ENCODE measurements around the gene KCNAB1. TPM values are rescaled to one million over a fixed set of nuclear protein-coding genes. Genes with fewer than 3 reads are reported as not detected.

The KCNAB1 gene
- total and polyA plus RNA-seq, 4 donors, result 0.16 to 2.4 (median 0.72) TPM

GRCh38 chr3:156378871-156379270 is 258.5 kb downstream of the KCNAB1 start:
- DNase-seq (no peak), ATAC-seq (ENCODE audit: insufficient read depth, low FRiP score) (no peak)
- TF ChIP-seq CTCF (IDR thresholded peaks at IDR 0.05; ENCODE audit: control extremely low read depth, extremely low read depth), result no peak
- Histone ChIP-seq H3K4me1 (ENCODE audit: control insufficient read depth in 5 of 5, insufficient read depth in 5 of 5, low read length in 5 of 5) (peaks cover 0 to 5% (median 0%) of the 10 kb centered on the region in 5 donors), H3K4me3 (no peak overlapping the region), H3K9me3 (ENCODE audit: control insufficient read depth in 4 of 4, insufficient read depth in 3 of 4, low read length in 3 of 4) (peaks cover 0 to 4% (median 0%) of the 10 kb centered on the region in 4 donors), H3K27ac (ENCODE audit: low read depth in 1 of 2, low read length in 1 of 2) (no peak overlapping the region), H3K27me3 (ENCODE audit: control insufficient read depth in 3 of 3, insufficient read depth in 3 of 3, low read length in 2 of 3) (no peaks in the 10 kb centered on the region), H3K9ac (ENCODE audit: insufficient read depth in 1 of 2, low read length in 2 of 2) (no peak overlapping the region), H3K36me3 (ENCODE audit: control insufficient read depth in 4 of 4, insufficient read depth in 4 of 4, low read length in 4 of 4) (no peaks in the 10 kb centered on the region)
- 94 to 95% methylated on average over 3 of the region's 3 CpGs for WGBS, 2 donors

GRCh38 chr3:156379327-156379726 is 258.9 kb downstream of the KCNAB1 start:
- no peaks in the 10 kb centered on the region for H3K27me3 ChIP-seq (ENCODE audit: control insufficient read depth in 3 of 3, insufficient read depth in 3 of 3, low read length in 2 of 3)
- no peaks in the 10 kb centered on the region for H3K36me3 ChIP-seq (ENCODE audit: control insufficient read depth in 4 of 4, insufficient read depth in 4 of 4, low read length in 4 of 4)
- DNase-seq (no peak), ATAC-seq (ENCODE audit: insufficient read depth, low FRiP score) (no peak)
- H3K27ac ChIP-seq (ENCODE audit: low read depth in 1 of 2, low read length in 1 of 2), result no peak overlapping the region
- peaks cover 0 to 4% (median 0%) of the 10 kb centered on the region in 4 donors for H3K9me3 ChIP-seq (ENCODE audit: control insufficient read depth in 4 of 4, insufficient read depth in 3 of 4, low read length in 3 of 4)
- H3K9ac ChIP-seq (ENCODE audit: insufficient read depth in 1 of 2, low read length in 2 of 2), result no peak overlapping the region
- H3K4me3 ChIP-seq, result no peak overlapping the region
- peaks cover 0 to 5% (median 0%) of the 10 kb centered on the region in 5 donors for H3K4me1 ChIP-seq (ENCODE audit: control insufficient read depth in 5 of 5, insufficient read depth in 5 of 5, low read length in 5 of 5)
- 81 to 87% methylated on average over 1 of the region's 1 CpG for WGBS, 2 donors
- TF ChIP-seq CTCF (IDR thresholded peaks at IDR 0.05; ENCODE audit: control extremely low read depth, extremely low read depth), result no peak

- Histone ChIP-seq H3K9ac (ENCODE audit: insufficient read depth in 1 of 2, low read length in 2 of 2) (no peak overlapping the region), H3K27ac (ENCODE audit: low read depth in 1 of 2, low read length in 1 of 2) (no peak overlapping the region), H3K4me1 (ENCODE audit: control insufficient read depth in 5 of 5, insufficient read depth in 5 of 5, low read length in 5 of 5) (peaks cover 0 to 5% (median 0%) of the 10 kb centered on the region in 5 donors), H3K9me3 (ENCODE audit: control insufficient read depth in 4 of 4, insufficient read depth in 3 of 4, low read length in 3 of 4) (peaks cover 0 to 4% (median 0%) of the 10 kb centered on the region in 4 donors), H3K27me3 (ENCODE audit: control insufficient read depth in 3 of 3, insufficient read depth in 3 of 3, low read length in 2 of 3) (no peaks in the 10 kb centered on the region), H3K4me3 (no peak overlapping the region), H3K36me3 (ENCODE audit: control insufficient read depth in 4 of 4, insufficient read depth in 4 of 4, low read length in 4 of 4) (no peaks in the 10 kb centered on the region)
- TF ChIP-seq CTCF (IDR thresholded peaks at IDR 0.05; ENCODE audit: control extremely low read depth, extremely low read depth), result no peak
- no peak for ATAC-seq (ENCODE audit: insufficient read depth, low FRiP score)
- no peak for DNase-seq
- WGBS, 2 donors, result 0 to 99% methylated on average over 1 of the region's 1 CpG
Measured at GRCh38 chr3:156381253-156381652, 260.9 kb downstream of the KCNAB1 start.
